ENCODE results near the gene L1TD1.
"Not testable (repeated sequence)": the region's sequence is repeated elsewhere in the genome, so short reads cannot be mapped to it uniquely, and the experiment has no call there.

The L1TD1 gene

DNA sequence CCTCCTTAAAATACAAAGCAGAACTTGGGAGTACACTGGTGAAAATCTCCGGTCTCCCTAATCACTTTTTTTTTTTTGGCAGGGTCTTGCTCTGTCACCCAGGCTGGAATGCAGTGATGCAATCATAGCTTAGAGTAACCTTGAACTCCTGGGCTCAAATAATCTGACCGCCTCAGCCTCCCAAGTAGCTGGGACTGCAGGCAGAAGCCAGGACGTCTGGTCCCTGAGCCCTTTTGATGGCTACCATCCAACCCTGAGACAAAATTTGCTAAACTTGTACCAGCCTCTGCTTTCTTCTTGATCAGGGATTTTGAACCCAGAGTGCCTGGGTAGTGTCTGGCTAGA lies 4.1 kb downstream of the L1TD1 start:
- DNase-seq, result no peak

DNA sequence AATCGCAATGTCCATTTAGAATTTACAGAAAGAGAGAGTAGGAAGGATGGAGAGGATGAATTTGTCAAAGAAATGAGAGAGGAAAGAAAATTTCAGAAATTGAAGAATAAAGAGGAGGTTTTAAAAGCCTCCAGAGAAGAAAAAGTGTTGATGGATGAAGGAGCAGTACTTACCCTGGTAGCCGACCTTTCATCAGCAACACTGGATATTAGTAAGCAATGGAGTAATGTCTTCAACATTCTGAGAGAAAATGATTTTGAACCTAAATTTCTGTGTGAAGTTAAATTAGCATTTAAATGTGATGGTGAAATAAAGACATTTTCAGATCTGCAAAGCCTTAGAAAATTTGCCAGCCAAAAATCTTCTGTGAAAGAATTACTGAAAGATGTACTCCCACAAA lies 12.5 kb downstream of the L1TD1 start:
- DNase-seq, result no peak

- DNase-seq, result no peak
Measured at GRCh38 chr1:62208087-62208486, 13.4 kb downstream of the L1TD1 start.

DNA sequence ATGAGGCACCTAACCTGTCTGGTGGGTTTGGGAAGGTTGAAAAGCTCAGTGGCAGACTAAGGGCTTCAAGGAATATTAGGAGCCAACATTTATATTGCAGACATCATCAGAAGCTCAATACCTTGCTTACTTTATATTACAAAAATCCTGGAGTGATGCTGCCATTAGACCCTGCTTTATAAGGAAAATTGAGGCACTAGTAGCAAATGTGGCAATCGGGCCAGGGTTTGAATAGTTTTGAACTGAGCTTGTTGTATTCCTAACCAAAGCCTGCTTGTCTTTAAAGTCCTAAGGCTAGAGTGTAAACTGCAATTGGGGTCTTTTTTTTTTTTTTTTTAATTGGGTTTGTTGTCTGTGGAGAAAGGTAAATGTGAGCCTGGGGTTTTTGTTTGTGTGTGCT lies 14.3 kb downstream of the L1TD1 start:
- DNase-seq, result no peak

GRCh38 chr1:62209931-62210595 lies 15.4 kb downstream of the L1TD1 start:
- no peak for DNase-seq

DNA sequence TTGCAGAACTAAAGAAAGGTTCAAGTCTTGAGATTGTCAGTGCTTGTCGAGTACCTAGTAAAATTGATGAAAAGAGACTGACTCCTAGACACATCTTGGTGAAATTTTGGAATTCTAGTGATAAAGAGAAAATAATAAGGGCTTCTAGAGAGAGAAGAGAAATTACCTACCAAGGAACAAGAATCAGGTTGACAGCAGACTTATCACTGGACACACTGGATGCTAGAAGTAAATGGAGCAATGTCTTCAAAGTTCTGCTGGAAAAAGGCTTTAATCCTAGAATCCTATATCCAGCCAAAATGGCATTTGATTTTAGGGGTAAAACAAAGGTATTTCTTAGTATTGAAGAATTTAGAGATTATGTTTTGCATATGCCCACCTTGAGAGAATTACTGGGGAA lies 16.3 kb downstream of the L1TD1 start:
- no peak for DNase-seq

DNA sequence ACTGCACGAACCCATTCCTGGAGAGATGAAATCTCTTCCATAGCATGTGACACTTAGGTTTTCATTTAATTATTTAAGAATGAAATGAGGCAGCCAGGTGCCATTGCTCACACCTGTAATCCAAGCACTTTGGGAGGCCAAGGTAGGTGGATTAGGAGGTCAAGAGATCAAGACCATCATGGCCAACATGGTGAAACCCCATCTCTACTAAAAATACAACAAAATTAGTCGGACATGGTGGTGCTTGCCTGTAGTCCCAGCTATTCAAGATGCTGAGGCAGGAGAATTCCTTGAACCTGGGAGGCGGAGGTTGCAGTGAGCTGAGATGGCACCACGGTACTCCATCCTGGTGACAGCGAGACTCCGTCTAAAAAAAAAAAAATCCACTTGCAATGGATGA lies 17.8 kb downstream of the L1TD1 start:
- no peak for DNase-seq

DNA sequence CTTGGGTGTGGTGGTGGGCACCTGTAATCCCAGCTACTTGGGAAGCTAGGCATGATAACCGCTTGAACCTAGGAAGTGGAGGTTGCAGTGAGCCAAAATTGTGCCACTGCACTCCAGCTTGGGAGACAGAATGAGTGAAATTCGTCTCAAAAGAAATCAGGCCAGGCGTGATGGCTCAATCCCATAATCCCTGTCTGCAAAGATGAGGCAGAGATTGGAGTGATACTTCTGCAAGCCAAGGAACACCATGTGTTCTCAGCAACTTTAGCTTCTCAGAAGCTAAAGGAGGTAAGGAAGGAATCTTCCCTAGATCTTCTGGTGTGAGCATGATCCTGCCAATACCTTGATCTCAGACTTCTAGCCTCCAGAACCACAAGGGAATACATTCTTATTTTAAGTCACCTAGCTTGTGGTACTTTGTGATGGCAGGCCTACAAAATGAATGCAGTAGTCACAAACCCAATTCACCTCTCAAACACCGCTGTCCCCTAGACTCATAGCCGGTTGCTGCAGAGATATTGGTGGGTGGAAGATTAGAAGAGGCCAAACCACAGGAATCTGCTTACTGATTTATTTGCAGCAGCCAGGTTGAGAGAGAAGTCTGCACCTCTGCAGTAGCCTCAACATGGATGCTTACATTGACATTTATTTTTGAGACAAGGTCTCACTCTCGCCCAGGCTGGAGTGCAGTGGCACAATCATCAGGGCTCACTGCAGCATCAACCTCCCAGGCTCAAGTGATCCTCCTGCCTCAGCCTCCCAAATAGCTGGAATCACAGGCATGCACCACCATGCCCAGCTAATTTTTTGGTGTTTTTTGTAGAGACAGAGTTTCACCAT lies 18.6 kb downstream of the L1TD1 start:
- no peak for DNase-seq

DNA sequence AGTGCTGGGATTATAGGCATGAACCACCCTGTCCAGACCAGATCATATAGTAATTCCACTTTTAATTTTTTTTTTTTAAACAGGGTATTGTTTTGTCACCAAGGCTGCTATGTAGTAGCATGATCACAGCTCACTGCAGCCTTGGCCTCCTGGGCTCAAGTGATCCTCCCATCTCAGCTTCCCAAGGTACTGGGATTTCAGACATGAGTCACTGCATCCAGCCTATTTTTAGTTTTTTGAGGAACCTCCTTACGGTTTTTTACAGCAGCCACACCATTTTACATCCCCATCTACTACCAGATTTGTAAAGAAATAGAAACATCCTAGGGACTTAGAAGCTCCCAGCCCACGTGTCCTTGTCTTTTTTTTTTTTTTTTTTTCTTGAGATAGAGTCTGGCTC lies 24.0 kb downstream of the L1TD1 start:
- DNase-seq, result no peak

GRCh38 chr1:62220456-62220855 lies 25.8 kb downstream of the L1TD1 start:
- DNase-seq, result not testable (repeated sequence)

DNA sequence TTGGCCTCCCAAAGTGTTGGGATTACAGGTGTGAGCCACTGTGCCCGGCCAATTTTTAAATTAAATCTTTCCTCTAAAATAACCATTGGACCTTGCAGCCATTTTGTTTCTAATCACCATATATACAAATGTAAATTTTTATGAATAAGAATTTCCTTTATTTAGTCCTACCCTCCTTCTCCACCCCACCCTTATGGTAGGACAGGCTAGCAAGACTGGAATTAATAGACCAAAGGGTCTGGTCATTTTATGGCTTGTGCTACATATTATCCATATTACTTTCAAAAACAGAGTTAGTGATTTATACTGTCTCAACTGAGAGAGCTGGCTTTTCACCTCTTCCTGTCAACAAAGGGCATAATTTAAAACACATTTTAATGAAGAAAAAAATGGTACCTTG lies 26.5 kb downstream of the L1TD1 start:
- DNase-seq, result no peak

GRCh38 chr1:62222321-62222720 lies 27.7 kb downstream of the L1TD1 start:
- DNase-seq, result no peak

DNA sequence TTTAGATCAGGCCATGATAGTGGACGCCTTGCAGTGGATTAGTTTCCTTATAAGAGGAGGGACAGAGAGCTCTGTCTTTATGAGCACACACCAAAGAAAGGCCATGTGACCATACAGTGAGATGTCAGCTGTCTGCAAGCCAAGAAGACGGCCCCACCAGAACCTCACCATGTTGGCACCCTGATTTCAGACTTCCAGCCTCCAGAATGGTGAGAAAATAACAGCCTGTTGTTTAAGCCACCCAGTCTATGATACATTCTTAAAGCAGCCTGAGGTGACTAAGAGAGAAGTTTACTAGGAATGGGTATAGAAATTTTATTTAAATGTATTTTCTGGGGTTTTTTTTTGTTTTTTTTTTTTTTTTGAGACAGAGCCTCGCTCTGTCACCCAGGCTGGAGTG lies 29.5 kb downstream of the L1TD1 start:
- DNase-seq, result no peak

DNA sequence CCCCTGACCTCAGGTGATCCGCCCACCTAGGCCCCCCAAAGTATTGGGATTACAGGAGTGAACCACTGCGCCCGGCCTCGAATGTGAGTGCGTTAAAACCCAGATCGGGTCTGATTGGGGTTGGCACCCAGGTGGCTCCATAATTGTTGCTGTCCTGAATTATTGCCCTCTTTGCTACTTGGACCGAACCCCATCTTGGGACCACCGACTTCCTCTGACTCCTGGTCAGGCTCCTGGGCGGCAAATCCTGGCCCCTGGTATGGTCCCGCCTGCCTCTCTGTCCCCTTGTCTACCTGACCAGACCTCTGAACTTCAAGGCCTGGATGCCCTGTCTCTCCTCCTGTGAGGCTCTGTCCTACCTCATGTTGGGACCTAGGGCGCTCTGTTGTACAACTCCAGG lies 32.8 kb downstream of the L1TD1 start:
- no peak for DNase-seq

- DNase-seq, result no peak
Measured at GRCh38 chr1:62228136-62228882, 33.7 kb downstream of the L1TD1 start.

GRCh38 chr1:62228883-62229187 lies 34.2 kb downstream of the L1TD1 start:
- DNase-seq, result no peak

DNA sequence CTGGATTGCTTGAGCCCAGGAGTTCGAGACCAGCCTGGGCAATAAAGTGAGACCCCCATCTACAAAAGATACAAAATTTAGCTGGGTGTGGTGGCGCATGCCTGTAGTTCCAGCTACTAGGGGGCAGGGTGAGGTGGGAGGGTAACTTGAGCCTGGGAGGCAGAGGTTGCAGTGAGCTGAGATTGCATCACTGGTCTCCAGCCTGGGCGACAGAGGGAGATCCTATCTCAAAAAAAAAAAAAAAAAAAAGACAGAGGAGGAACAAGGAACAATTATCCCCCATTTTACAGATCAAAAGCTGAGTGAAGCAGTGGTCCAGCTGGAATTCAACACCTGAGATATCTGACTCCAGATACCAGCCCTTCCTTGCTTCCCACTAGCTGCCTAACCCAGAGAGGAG lies 34.8 kb downstream of the L1TD1 start:
- DNase-seq, result no peak

DNA sequence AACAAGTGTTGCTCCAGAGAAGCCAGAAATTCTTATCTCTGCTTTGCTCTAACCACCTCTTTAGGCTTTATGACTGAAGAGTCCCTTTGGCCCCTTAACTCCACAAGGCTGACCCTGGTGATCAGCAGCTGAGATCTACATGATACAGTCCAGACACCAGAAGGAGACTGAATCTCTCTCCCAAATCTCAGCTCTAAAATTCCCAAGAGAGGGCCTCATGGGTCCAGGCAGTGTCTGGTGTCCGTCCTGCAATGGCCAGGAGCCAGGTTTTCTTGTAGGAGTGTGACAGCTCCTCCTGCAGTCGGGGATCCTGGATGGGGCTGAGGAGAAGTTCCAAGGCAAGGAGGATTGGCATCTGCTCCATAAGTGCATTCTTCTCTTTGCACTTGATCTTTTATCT lies 35.3 kb downstream of the L1TD1 start:
- no peak for DNase-seq

DNA sequence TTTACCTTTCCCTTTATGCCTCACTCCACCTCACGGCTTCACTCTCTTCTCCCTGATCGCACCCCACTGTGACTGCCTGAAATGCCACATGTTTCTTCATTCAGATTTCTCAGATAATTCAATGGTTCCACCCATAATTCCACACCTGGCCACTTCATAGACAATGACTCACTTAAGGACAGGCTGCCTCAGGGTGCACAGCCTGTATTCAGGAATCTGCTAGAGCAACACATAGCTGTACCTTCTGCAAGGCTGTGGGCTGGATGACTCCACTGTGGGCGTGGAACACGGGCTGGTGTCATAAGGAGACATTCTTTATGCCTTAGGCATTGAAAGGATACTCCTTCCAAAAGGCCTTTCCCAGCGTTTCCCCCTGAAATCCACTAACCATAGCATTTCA lies 36.1 kb downstream of the L1TD1 start:
- no peak for DNase-seq

GRCh38 chr1:62232871-62233278 lies 38.2 kb downstream of the L1TD1 start:
- DNase-seq, result no peak

DNA sequence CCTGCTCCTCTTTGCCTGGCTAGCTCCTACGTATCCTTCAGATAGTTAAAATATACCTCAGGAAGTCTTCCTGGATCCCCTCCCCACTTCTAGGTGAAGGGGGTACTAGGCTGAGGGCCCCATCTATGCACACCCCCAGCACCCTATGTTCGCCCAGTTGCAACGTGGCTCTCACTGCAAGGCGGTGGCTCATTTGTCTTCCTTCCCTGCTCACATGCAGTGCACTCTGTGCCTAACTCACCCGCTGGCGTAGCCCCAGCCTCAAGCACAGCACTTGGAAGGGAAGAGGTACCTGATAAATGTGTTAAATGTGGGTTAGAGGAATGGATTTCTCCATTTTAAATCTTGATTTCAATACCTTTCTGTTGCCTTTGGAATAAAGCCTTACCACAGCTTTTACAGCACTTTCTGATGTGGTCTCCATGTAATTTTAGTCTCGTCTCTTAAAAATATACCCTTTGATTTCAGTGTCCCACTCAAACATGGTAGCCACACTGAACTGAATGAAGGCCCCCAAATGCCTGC lies 39.3 kb downstream of the L1TD1 start:
- no peak for DNase-seq

- DNase-seq, result no peak
Measured at GRCh38 chr1:62234688-62235087, 40.0 kb downstream of the L1TD1 start.

DNA sequence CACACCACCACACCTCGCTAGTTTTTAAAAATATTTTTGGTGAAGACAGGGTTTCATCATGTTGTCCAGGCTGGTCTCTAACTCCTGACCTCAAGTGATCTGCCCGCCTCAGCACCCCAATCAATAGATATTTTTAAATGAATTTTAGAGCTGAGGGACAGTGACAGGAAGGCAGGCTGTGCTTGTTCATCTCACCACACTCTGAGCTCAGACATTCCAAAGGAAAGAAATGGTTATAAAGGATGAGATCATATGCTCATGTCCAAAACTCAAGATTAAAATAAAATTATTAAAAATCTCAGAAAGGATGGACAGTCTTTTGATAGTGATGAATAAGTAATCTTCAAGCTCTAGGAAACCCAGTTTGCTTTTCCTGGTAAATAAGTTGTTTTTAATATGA lies 40.9 kb downstream of the L1TD1 start:
- no peak for DNase-seq

DNA sequence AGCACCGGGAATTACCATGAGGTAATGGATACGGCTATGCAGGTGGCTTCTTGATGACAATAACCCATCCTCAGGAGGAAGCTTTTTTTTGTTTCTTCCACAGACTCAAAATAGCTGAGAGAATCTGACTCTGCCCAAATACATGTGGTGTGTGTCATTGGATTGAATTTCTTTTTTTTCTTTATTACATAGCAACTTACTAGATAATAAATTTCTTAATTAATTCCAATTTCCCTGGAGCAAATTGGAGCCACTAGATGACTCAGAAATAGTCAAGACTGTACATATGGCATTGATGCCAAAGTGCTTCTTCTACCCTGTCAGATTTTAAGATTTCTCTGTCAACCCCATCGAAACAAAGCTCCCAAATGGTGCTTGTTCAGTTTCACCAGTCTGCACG lies 42.7 kb downstream of the L1TD1 start:
- no peak for DNase-seq

Data from NCI-H1105 treated with DMSO at 0.1 percent for 48 hours (cell line).